GM19468 (cell line): ENCODE data around the gene CAMSAP1.

Experiments
- ATAC-seq: cut with Tn5 transposase; IDR thresholded peaks from one replicate; pipeline ENCODE4 v1.9.1; 2021; ENCODE audit warnings: mild to moderate bottlenecking, moderate library complexity, moderate number of reproducible peaks; ENCODE audit not compliant: unreplicated experiment; ENCODE audit errors: extremely low read depth

Gene CAMSAP1

GRCh38 chr9:135769489-135770202 is 137.7 kb downstream of the CAMSAP1 start:
- no peak for ATAC-seq

DNA sequence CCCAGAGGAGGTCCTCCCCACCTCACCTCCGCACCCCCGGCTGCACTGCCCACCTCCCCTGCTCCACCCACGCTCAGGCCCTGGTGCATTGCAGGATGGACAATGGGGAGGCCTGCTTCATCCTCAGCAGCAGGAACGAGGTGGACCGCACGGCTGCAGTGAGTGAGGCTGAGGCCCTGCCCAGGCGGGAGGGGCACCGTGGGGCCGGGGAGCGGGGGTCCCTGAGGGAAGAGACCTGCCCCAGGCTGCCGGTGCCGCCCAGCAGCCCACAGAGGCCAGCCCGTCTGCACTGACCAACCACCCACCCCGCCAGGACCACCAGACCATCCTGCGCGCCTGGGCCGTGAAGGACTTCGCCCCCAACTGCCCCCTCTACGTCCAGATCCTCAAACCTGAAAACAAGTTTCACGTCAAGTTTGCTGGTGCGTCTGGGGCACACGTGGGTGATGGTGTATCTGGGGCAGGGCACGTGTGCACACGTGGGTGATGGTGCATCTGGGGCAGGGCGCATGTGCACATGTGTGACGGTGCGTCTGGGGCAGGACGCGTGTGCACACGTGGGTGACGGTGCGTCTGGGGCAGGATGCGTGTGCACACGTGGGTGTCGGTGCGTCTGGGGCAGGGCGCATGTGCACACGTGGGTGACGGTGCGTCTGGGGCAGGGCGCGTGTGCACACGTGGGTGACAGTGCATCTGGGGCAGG is 138.7 kb downstream of the CAMSAP1 start:
- ATAC-seq, result no peak

DNA sequence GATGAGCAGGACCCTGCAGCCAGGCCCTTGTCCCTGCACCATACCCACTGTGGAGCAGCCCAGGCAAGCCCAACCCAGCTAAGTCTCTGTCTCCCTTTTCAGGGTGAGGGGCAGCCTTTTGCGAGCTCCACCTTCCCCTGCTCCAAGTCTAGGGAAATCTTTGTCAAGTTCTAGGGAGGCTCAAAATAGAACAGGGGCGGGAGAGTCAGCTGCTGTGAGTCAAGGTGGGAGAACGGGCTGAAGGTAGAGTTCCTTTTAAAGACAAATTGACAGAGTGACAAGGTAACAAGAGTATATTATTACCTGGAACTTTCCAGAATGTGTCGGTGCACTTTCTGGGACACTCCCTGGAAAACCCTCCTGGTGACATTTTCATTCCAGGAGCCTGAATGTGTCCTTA is 140.6 kb downstream of the CAMSAP1 start:
- ATAC-seq, result no peak

- no peak for ATAC-seq
These were observed 141.1 kb downstream of the CAMSAP1 start for GRCh38 chr9:135766251-135766650.

DNA sequence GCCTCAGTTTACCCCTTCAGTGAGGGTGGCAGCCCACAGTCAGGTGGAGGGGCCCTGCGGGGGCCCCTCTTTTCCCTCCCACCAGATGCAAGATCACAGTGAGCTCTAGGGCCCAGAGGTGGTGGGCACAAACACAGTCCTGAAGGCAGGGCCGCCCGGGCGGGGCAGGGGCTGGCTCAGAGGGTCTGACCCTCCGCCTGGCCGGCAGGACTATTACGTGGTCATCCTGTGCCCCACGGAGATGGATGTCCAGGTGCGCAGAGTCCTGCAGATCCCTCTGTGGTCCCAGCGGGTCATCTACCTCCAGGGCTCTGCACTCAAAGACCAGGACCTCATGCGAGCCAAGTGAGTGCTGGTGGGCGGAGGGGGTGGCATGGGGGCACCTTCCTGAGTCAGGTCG is 141.9 kb downstream of the CAMSAP1 start:
- no peak for ATAC-seq

- ATAC-seq, result no peak
These were observed 142.6 kb downstream of the CAMSAP1 start for GRCh38 chr9:135764731-135765130.

GRCh38 chr9:135763716-135764446 is 143.5 kb downstream of the CAMSAP1 start:
- no peak for ATAC-seq

DNA sequence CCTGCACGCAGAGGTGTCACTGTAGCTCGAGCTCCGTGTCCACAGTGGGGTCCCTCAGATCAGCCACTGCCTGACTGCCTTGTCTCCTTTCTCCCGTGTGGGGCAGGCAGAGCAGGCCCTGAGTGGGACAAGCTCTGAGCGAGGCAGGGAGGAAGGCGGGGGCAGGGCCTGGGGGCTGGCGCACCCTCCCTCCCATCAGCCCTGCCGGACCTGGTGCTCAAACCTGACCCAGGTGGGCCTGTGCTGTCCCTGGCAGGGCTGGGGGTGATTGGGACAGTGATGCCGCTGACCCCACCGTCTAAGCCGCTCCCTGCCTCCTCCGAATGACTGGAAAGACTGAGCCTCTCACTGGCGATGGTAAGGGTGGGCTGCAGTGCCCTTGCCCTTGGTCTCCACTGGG is 144.4 kb downstream of the CAMSAP1 start:
- no peak for ATAC-seq

DNA sequence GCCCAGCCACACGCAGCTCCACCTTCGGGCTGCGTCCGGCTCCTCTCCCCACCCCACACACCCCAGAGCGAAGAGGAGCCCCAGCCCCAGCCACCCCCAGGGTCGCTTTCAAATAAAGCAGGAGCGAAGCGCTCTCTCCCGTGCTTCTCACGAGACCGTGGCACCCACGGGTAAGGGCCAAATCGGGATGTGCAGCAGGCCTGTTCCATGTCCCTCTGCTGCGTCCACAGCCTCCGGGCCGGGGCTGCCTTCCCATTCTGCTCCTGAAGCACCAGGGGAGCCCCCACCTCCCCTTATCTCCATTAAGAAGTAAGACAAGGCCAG is 145.5 kb downstream of the CAMSAP1 start:
- no peak for ATAC-seq

- no peak for ATAC-seq
These were observed 146.0 kb downstream of the CAMSAP1 start for GRCh38 chr9:135761150-135761844.

DNA sequence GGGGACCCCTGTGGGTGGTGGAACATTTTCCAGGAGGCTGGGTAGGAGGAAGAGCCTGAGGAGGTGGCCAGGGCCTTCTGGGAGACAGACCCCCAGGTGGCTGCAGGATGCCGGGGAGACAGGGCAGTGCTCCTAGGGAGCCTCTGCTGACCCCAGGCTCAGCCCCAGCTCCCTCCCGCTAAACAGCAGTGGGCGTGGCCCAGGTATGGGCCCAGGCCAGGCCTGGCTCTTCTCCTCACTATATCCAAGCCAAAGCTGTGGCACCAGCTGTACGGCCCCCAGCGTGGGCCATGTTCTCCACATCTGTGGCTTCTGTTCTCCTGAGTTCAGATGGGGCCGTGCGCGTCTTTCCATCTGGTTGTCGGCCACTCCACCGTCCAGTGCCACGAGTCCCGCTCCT is 146.9 kb downstream of the CAMSAP1 start:
- ATAC-seq, result no peak

DNA sequence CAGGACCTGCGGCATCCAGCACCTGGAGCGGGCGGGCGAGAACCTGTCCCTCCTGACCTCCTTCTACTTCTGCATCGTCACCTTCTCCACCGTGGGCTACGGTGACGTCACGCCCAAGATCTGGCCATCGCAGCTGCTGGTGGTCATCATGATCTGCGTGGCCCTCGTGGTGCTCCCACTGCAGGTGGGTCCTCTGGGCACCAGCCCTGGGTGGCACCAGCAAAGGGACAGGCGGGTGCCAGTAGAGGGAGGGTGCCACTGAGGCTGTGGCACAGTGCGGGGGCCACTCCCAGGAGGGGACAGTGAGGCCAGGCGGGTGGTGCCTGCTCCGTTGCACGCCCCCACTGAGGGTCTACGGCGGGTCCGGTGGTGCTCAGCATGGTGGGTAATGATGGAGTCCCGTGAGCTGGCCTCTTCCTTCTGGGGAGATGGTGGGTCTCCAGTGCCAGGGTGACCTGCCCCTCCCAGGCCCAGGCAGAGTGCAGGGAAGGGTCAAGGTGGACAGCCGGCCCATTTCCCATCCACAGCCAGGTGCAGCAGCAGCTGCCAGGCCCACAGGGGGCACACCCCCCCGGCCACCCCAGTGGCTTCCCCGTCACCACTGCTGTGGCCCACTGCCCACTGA is 147.6 kb downstream of the CAMSAP1 start:
- no peak for ATAC-seq

DNA sequence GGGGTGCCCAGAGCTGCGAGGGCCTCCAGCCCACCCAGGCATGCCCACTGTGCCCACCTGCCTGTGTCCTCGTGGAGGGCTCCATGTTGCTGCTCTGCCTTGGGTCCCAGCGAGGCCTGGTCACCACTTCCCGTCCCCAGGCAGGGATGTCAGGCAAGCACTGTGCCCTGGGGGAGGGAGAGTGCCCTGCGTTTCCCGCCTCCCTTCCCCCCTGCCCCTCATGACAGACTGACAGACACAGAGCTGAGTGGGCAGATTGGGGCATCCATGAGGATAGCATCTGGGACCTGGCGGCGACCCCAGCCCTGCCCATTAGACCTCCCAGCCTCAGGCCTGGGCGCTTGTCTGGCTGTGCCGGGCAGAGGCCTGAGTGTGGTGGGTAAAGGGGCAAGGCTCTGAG is 148.5 kb downstream of the CAMSAP1 start:
- no peak for ATAC-seq
